ENCODE results near the gene TFIP11. TPM values are rescaled to one million over a fixed set of nuclear protein-coding genes. Genes with fewer than 3 reads are reported as not detected.

The TFIP11 gene
- total and polyA plus RNA-seq, 12 donors: 18.8 to 25.5 (median 23.0) TPM

DNA sequence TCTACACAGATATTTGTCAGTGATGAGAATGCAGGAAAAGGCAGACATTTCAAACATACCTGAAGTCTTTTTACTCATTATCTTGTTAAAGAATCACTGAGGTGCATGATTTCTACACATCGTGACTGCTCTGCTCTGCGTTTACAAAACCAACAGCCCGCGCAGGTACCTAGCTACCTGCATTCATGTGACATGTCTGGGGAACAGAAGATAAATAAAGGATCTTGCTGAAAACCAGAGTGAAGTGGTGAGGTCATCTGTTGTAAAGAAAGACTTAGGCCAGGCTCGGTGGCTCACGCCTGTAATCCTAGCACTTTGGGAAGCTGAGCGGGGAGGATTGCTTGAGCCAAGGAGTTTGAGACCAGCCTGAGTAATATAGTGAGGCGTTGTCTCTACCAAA is 67.5 kb downstream of the TFIP11 start:
- Histone ChIP-seq H3K36me3 (peaks cover 0 to 5% (median 0%) of the 10 kb centered on the region in 9 donors), H3K9me3 (no peaks in the 10 kb centered on the region), H3K4me1 (peaks cover 0 to 9% (median 0%) of the 10 kb centered on the region in 9 donors), H3K27me3 (peaks cover 0 to 9% (median 0%) of the 10 kb centered on the region in 7 donors), H3K4me3 (no peak overlapping the region), H3K27ac (no peak overlapping the region)
- DNase-seq: no peak
- WGBS, 2 donors: 83 to 93% methylated on average over 8 of the region's 8 CpGs
- no peak for ATAC-seq
- intact Hi-C loops (cut with DNase I): no loop called here
- no peak for TF ChIP-seq CTCF (IDR thresholded peaks at IDR 0.05)

- Histone ChIP-seq H3K36me3 (peaks cover 0 to 5% (median 0%) of the 10 kb centered on the region in 9 donors), H3K27me3 (peaks cover 0 to 12% (median 0%) of the 10 kb centered on the region in 7 donors), H3K27ac (no peak overlapping the region), H3K4me1 (peaks cover 0 to 9% (median 0%) of the 10 kb centered on the region in 9 donors), H3K9me3 (no peaks in the 10 kb centered on the region), H3K4me3 (no peak overlapping the region)
- DNase-seq (no peak), ATAC-seq (no peak)
- no peak for TF ChIP-seq CTCF (IDR thresholded peaks at IDR 0.05)
- intact Hi-C loops (cut with DNase I): no loop called here
- WGBS, 2 donors: 87 to 88% methylated on average over 16 of the region's 16 CpGs
These were observed 68.2 kb downstream of the TFIP11 start for GRCh38 chr22:26443901-26444690.

- no peak for TF ChIP-seq CTCF (IDR thresholded peaks at IDR 0.05)
- peaks cover 0 to 12% (median 0%) of the 10 kb centered on the region in 7 donors for H3K27me3 ChIP-seq
- H3K4me3 ChIP-seq: no peak overlapping the region
- ATAC-seq (no peak), DNase-seq (no peak)
- no peaks in the 10 kb centered on the region for H3K9me3 ChIP-seq
- H3K4me1 ChIP-seq: no peaks in the 10 kb centered on the region
- H3K27ac ChIP-seq: no peak overlapping the region
- 81 to 83% methylated on average over 4 of the region's 4 CpGs for WGBS, 2 donors
- H3K36me3 ChIP-seq: peaks cover 0 to 5% (median 0%) of the 10 kb centered on the region in 9 donors
- intact Hi-C loops (cut with DNase I): no loop called here
These were observed 70.1 kb downstream of the TFIP11 start for GRCh38 chr22:26442086-26442756.

Small RNA genes lying within 50 kb of the gene (microRNA-seq; reads per million reads assigned to microRNA genes)
- gene MIR548J: 3.6 to 8.2 reads per million in 2 donors

Other genes with a start within 250 kb of the TFIP11 start
- 1 to 10 TPM in 1 of 10 donors, under 1 TPM in 7, not detected in 2; 0.07 to 1.8 (median 0.13) TPM for gene ASPHD2, start 83.2 kb downstream of the TFIP11 start, total RNA-seq
- gene ASPHD2, start 83.2 kb downstream of the TFIP11 start, polyA plus RNA-seq: under 1 TPM in 1 of 2 donors, not detected in 1; 0.19 TPM
- gene HPS4, start 28.7 kb downstream of the TFIP11 start, total RNA-seq: 10 to 100 TPM in 3 of 10 donors, 1 to 10 TPM in 7; 6.6 to 12.0 (median 9.0) TPM
- 10 to 100 TPM in 1 of 2 donors, 1 to 10 TPM in 1; 4.6 to 14.3 TPM for gene HPS4, start 28.7 kb downstream of the TFIP11 start, polyA plus RNA-seq
- 10 to 100 TPM; 19.5 to 26.3 (median 21.2) TPM for gene SRRD, start 28.6 kb downstream of the TFIP11 start, total RNA-seq
- gene SRRD, start 28.6 kb downstream of the TFIP11 start, polyA plus RNA-seq: 10 to 100 TPM; 11.9 to 17.8 TPM
- gene TPST2, start 77.7 kb upstream of the TFIP11 start, total RNA-seq: 10 to 100 TPM; 11.1 to 35.1 (median 19.0) TPM
- gene TPST2, start 77.7 kb upstream of the TFIP11 start, polyA plus RNA-seq: 10 to 100 TPM; 27.8 to 41.5 TPM
- gene CRYBB1, start 105.6 kb upstream of the TFIP11 start, total RNA-seq: 1 to 10 TPM in 1 of 10 donors, under 1 TPM in 6, not detected in 3; 0.24 to 2.5 (median 0.71) TPM
- gene CRYBB1, start 105.6 kb upstream of the TFIP11 start, polyA plus RNA-seq: under 1 TPM; 0.37 to 0.48 TPM
- under 1 TPM in 1 of 10 donors, not detected in 9; 0.42 TPM for gene CRYBA4, start 109.5 kb upstream of the TFIP11 start, total RNA-seq
- not detected for gene CRYBA4, start 109.5 kb upstream of the TFIP11 start, polyA plus RNA-seq
- gene MIAT, start 145.1 kb upstream of the TFIP11 start, total RNA-seq: 1 to 10 TPM in 1 of 10 donors, under 1 TPM in 9; 0.25 to 1.6 (median 0.50) TPM
- gene MIAT, start 145.1 kb upstream of the TFIP11 start, polyA plus RNA-seq: under 1 TPM; 0.03 to 0.44 TPM

All from heart right ventricle (tissue), 16 donors.